ENCODE results near the gene TMPRSS7.

Gene TMPRSS7

DNA sequence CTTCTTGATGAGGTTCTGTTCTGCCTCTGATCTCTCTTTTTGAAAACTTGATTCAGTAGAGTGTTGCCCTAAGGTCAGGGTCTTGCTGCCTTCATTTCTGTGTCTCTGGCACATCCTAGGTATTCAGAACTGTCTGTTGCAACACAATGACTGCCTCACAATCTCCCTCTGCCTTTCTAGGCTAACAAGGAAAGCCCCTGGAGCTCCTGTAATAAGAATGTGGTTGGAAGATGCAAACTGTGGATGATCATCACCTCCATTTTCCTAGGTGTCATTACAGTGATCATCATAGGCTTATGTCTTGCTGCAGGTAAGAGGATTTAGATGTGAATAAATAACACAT lies 58.6 kb downstream of the TMPRSS7 start:
- in situ Hi-C loops (cut with MboI; ENCODE audit: low sequenced_read_pairs), result no loop called here

DNA sequence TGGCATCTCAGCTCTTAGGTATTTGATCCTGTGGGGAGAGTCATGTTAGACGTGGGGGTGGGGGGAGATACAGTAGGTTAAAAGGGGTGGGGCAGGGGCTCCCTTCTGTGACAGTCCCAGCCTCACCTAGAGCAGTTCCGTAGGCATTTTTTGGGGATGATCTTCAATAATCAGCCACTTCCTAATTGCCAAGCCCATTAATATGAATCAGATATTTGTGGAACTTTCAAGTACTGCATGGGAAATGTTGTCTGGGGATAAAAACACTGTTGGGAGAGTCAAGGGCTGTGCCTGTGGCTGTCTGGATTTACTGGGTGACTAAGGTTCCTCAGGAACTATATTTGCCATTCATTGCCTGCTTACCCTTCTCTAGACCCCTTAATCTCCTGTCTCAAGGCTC lies 61.2 kb downstream of the TMPRSS7 start:
- in situ Hi-C loops (cut with MboI; ENCODE audit: low sequenced_read_pairs), result no loop called here

DNA sequence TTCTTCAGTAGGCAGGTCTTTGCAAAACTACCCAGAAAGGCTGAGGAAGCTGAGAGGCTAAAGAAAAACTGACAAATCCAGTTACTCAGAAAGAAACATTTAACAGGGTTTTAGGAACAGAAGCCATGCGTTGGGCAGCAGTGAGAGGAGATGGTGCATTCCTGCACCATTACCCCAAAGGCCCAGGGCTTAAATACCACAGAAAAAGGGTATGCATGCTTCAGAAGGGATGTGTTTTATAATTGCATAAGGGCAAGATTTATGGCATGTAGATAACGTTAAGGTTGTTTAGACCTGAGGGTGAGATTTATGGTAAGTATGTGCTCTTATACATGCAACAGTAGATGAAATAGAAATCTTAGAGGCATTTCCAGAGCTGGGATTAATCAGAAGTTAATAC lies 61.6 kb downstream of the TMPRSS7 start:
- in situ Hi-C loops (cut with MboI; ENCODE audit: low sequenced_read_pairs), result no loop called here

DNA sequence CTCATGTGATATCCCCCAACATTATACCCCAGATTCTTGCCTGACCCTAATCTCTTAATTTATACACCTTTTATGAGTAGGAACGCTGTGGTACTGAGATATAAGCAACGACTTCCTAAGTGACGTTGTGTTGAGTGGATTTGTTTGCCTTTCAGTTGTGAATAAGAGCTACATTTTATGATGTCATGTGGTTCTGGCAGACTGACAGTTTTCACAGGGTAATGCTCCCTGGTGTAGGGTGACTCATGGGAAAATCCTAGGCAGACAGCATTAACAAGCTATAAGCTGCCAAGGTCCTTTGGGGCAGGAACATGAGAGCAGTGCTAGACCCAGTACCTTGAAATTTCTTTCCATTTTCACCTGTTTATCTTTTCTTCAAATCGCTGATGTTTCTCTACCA lies 62.8 kb downstream of the TMPRSS7 start:
- in situ Hi-C loops (cut with MboI; ENCODE audit: low sequenced_read_pairs), result no loop called here

GRCh38 chr3:112101916-112102315 lies 67.4 kb downstream of the TMPRSS7 start:
- in situ Hi-C loops (cut with MboI; ENCODE audit: low sequenced_read_pairs), result no loop called here

- in situ Hi-C loops (cut with MboI; ENCODE audit: low sequenced_read_pairs), result no loop called here
Measured at GRCh38 chr3:112104774-112105173, 70.2 kb downstream of the TMPRSS7 start.

DNA sequence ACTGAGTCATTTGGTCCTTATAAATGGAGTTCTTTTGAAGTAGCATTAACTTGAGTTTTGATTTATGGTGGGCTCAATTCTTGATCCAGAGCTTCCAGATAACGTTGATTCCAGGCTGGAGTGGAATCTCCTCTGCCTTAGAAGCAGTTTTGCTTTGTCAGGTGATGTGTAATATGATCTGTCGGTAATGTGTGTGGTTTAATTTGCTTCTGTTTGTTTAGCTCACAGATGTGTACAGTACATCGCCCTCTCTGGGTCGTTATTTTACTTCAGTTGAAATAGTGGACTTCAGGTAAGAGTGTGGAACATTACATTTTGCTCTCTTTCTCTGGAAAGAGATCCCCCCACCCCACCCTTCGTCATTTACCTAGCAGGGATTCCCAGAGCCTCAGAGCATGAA lies 74.8 kb downstream of the TMPRSS7 start:
- in situ Hi-C loops (cut with MboI; ENCODE audit: low sequenced_read_pairs), result no loop called here

GRCh38 chr3:112111785-112112402 lies 77.4 kb downstream of the TMPRSS7 start:
- in situ Hi-C loops (cut with MboI; ENCODE audit: low sequenced_read_pairs), result no loop called here

DNA sequence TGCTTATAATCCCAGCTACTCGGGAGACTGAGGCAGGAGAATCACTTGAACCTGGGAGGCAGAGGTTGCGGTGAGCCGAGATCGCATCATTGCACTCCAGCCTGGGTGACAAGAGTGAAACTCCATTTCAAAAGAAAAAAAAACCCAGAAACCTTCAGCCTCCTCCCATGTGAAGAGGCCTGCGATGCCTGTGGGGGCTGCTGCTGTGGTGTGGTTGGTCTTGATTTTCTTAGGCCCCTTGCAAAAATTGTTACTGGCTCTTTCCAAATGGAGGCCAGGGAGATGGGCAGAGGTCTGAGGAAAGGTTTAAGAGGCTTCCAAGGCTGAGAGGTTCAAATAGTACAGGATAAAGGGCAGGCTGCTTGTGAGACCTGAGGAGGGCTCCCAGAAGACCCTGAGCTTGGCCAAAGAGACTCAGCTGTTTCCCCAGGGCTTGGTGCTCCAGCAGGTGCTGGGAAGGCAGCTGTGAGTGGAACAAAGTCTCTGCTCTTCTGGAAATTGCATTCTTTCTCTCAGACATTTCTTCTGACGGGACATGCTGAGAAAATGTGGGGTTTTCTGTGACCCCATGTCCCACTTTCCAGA lies 80.1 kb downstream of the TMPRSS7 start:
- in situ Hi-C loops (cut with MboI; ENCODE audit: low sequenced_read_pairs), result no loop called here

DNA sequence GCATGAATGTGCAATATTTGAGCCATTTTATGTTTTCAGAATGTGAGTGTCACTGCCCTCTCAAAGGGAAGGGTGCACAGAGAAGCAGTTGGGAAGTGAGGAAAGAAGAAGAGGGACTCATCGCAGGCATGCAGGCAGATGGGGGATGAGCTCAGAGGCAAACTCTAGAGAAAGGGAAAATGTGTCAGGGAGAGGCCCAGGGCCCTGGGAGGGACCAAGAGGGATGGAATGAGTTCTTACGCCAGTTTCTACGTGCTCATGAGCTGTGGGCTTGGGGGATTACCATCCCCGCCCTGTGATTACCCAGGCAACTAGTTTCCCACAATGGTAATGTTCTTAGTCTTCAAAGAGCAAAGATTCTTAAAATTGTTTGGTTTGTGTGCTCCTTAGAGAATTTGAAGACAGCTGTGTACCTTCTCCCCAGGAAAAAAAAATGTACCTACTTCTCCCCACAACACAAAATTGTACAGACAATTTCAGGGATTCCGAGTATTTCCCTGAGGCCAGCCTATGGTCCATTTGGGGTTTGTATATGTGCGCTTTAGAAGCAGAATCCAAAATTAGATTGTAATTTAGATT lies 80.7 kb downstream of the TMPRSS7 start:
- in situ Hi-C loops (cut with MboI; ENCODE audit: low sequenced_read_pairs), result no loop called here

DNA sequence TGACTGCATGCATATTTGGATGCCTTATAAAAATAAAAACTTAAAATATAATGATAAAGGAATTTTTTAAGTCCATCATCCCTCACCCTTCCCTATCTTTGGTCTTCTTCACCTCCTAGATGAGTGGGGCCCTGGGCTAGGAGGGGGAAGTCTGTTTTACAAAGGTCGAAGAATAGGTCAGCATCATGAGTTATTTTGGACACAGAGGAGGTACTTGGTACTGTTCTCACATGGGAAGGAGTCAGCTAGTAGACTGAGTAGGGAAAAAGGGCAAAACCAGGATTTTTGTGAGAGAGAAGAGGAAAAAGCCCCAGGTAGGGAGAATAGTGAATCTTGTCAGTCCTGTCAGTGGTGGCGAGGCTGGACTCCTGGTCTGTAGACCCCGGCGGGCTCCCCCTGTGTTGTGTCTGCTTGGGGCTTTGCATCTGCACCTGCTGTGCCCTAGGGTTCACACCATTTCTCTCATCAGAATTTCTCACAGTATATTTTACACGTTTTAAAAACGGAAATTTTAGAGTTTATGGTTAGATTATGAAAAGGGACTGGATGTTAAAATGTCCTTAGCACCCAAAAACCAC lies 81.4 kb downstream of the TMPRSS7 start:
- in situ Hi-C loops (cut with MboI; ENCODE audit: low sequenced_read_pairs), result no loop called here

- in situ Hi-C loops (cut with MboI; ENCODE audit: low sequenced_read_pairs), result no loop called here
Measured at GRCh38 chr3:112116748-112117186, 82.2 kb downstream of the TMPRSS7 start.

DNA sequence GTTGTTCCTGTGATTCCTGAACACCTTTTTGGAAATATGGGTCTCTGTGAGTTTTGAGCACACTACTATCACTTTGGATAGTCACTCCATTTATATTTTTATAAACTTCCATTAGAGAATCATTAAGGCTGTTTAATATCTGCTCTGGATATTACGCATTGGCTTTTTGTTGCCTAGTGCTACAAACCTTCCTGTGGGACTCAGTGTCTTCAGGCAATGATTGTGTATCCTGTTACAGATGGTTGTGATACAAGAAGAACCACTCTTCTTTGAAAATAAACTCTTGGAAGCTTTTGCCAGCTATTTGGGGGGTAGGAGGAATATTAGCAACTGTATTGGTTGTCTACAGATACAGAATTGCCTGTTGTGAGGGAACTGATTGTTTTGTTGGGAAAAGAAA lies 82.9 kb downstream of the TMPRSS7 start:
- in situ Hi-C loops (cut with MboI; ENCODE audit: low sequenced_read_pairs), result no loop called here

- in situ Hi-C loops (cut with MboI; ENCODE audit: low sequenced_read_pairs), result no loop called here
Measured at GRCh38 chr3:112117841-112118571, 83.5 kb downstream of the TMPRSS7 start.

- in situ Hi-C loops (cut with MboI; ENCODE audit: low sequenced_read_pairs), result no loop called here
Measured at GRCh38 chr3:112119962-112120836, 85.7 kb downstream of the TMPRSS7 start.

DNA sequence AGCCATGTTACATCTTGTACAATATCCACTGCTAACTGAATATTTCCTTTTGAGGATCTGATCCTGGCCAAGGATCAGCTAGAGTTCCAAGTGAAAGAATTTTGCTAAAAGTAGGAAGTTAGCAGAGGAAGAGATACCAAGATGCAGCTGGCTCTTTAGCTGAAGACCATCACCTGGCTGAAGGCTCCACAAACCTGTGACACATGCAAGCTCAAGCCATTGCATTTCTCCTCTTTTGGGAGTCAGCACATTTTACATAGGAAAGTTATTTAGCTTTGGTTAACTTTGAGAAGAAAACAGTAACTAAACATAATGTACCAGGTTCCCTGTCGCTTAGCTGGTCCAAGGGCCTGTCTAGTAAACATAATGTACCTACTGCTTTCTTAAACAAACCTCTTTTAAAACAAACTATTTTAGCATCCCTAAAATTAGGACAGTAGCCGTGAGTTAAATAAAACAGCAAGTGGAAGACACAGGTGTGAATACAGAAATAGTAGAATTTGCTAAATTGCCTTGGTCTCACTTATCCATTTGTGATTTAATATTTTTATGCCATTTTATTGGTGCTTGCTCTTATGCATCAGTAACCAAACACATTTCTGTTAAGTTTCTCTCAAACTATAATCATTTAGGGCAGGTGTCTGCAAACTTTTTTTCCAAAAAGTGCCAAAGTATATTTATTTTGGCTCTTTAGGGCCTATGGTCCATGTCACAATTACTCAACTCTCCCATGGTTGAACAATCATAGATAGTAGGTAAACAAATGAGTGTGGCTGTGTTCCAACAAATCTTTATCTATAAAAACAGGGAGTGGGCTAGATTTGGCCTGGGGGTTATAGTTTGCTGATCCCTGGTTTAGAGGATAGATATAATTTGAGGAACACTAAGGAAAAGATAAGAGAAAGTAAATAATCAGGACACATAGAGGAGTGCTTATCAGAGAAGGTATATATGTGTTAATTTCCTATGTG lies 87.3 kb downstream of the TMPRSS7 start:
- in situ Hi-C loops (cut with MboI; ENCODE audit: low sequenced_read_pairs), result no loop called here

DNA sequence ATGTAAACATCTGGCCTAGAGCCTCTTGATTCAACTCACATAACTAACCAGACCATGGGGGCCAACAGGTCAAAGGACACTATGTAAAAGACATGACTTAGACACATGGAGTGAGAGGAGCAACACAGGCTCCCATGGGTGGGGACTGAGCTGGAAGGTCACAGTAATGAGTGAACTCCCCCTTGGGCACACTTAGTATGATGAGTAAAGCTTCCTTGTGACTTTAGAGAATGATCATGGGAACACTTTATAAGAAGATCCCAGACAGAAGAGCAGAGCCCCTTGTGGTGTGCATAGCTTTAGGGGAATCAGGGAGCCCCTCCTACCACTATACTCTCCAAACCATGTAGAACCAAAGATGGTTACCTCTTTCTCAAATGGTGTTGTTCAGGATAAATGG lies 88.3 kb downstream of the TMPRSS7 start:
- in situ Hi-C loops (cut with MboI; ENCODE audit: low sequenced_read_pairs), result no loop called here

GRCh38 chr3:112123548-112123947 lies 89.0 kb downstream of the TMPRSS7 start:
- in situ Hi-C loops (cut with MboI; ENCODE audit: low sequenced_read_pairs), result no loop called here

GRCh38 chr3:112124907-112125607 lies 90.5 kb downstream of the TMPRSS7 start:
- in situ Hi-C loops (cut with MboI; ENCODE audit: low sequenced_read_pairs), result no loop called here
